Hepatocyte (in vitro differentiated cells): Measurements from ENCODE around the gene UNKL. TPM values are rescaled to one million over a fixed set of nuclear protein-coding genes. Genes with fewer than 3 reads are reported as not detected.

Experiments
- DNase-seq: peaks from one replicate; pipeline ENCODE4 v3.0.0-alpha.2; 2016; ENCODE audit warnings: low spot score
- H2AFZ ChIP-seq: fragments of 200-600 bp; sonication (generic); 2 replicates; pipeline ENCODE4 v1.6.0; 2016; ENCODE audit warnings: antibody characterized with exemption, mild to moderate bottlenecking
- H3K27ac ChIP-seq: fragments of 200-600 bp; sonication (generic); 2 replicates; pipeline ENCODE4 v1.5.1; 2016; ENCODE audit warnings: mild to moderate bottlenecking
- H3K27me3 ChIP-seq: fragments of 200-600 bp; sonication (generic); 2 replicates; pipeline ENCODE4 v1.6.1; 2016
- H3K36me3 ChIP-seq: fragments of 200-600 bp; sonication (generic); replicated peaks from 2 replicates; pipeline ENCODE4 v1.5.1; 2016; ENCODE audit warnings: low read depth; ENCODE audit not compliant: insufficient read depth
- H3K4me1 ChIP-seq: fragments of 200-600 bp; sonication (generic); 2 replicates; pipeline ENCODE4 v1.5.1; 2016; ENCODE audit warnings: mild to moderate bottlenecking, moderate library complexity; ENCODE audit not compliant: insufficient read depth
- H3K4me2 ChIP-seq: fragments of 200-600 bp; sonication (generic); 2 replicates; pipeline ENCODE4 v1.6.0; 2016
- H3K4me3 ChIP-seq: fragments of 200-600 bp; sonication (generic); 2 replicates; pipeline ENCODE4 v1.5.1; 2016; ENCODE audit warnings: mild to moderate bottlenecking
- H3K79me2 ChIP-seq: fragments of 200-600 bp; sonication (generic); 2 replicates; pipeline ENCODE4 v1.6.0; 2017; ENCODE audit warnings: mild to moderate bottlenecking
- H3K9me2 ChIP-seq: fragments of 200-600 bp; sonication (generic); replicated peaks from 2 replicates; pipeline ENCODE4 v1.6.0; 2017; ENCODE audit warnings: mild to moderate bottlenecking; ENCODE audit not compliant: insufficient read depth
- H3K9me3 ChIP-seq: fragments of 200-600 bp; sonication (generic); 2 replicates; pipeline ENCODE4 v1.5.1; 2016; ENCODE audit warnings: low read depth, mild to moderate bottlenecking
- H4K20me1 ChIP-seq: fragments of 200-600 bp; sonication (generic); 2 replicates; pipeline ENCODE4 v1.6.0; 2016; ENCODE audit warnings: mild to moderate bottlenecking; ENCODE audit not compliant: insufficient read depth, poor library complexity, severe bottlenecking
- EZH2 ChIP-seq: fragments of 200-600 bp; sonication (generic); IDR thresholded peaks from 2 replicates; pipeline ENCODE4 v1.6.1; 2016; ENCODE audit warnings: antibody characterized with exemption, mild to moderate bottlenecking, borderline replicate concordance
- EZH2phosphoT487 ChIP-seq: fragments of 200-600 bp; sonication (generic); IDR thresholded peaks from one replicate; pipeline ENCODE4 v1.6.1; 2018; ENCODE audit warnings: antibody characterized with exemption, mild to moderate bottlenecking, low read depth, moderate library complexity; ENCODE audit not compliant: unreplicated experiment, severe bottlenecking
- WGBS: methylation state at CpG from one replicate; pipeline ENCODE4 v1.1.6; 2016; ENCODE audit warnings: low lambda C conversion rate; ENCODE audit errors: missing lambda C conversion rate; 5-methylcytosine and 5-hydroxymethylcytosine counted together
- polyA plus RNA-seq: library from polyadenylated mRNA; unstranded; fragments of >200 nt; fragmentation: Nextera tagmentation; extraction: Ambion mirVana; gene quantifications from 2 replicates; pipeline ENCODE4 v1.2.1, GENCODE V29; 2016
- total RNA-seq: library from RNA; depleted of rRNA; stranded (reverse); fragments of >200 nt; gene quantifications from 2 replicates; pipeline ENCODE4 v1.2.3, GENCODE V29; 2014
- TF ChIP-seq, protein P1 (sequence below): fragments of 200-600 bp; sonication (generic); IDR thresholded peaks from 2 replicates; pipeline ENCODE4 v1.5.1; 2016; ENCODE audit warnings: antibody characterized with exemption, mild to moderate bottlenecking; ENCODE audit not compliant: poor library complexity

UNKL gene
- total and polyA plus RNA-seq, 2 experiments from 2014 or later: 8.5 to 10.3 TPM

DNA sequence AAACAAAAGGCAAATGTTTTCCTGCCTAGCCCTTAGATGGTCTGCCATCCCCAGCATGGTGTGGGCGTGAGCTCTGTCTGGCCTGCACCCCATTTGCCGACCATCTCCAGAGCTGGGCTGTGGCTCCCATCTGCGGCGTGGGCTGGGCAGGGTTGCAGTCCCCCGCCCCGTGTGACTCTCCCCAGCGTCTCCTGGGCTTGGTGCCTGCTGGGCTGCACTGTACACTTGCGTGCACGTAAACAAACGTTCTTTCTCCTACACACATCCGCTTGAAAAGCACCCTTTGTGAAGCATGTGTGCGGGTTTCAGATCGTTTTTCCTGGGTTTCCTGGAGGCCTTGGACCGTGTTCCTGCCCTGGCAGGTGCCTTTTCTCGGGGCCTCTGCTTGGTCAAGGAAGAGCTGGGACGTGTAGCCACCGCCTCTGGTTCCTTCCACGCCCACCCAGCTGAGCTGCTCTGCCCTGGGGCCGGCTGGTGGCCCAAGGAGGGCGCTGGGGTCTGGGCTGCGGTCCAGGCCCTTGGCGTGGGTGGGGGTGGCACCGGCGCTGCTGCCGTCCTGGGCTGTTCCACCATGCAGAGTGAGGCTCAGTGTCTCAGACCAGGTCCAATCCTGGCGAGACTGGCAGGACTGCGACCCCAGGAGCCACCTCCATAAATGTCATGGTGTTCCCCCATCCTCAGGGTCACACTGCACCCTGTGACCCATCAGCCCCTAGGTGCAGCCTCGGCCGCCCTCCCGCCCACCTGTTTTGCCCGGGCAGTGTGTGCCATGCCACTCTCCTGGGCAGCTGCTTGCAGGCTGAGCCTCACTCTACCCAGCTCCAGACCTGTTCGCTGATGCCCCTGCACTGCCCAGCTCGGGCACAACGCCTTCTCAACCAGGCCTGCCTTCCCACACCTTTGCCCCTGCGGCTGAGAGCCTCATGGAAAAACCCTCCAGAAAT, 90.9 kb downstream of the UNKL start:
- peaks cover 16% of the 10 kb centered on the region for H4K20me1 ChIP-seq
- TF ChIP-seq, protein P1, sequence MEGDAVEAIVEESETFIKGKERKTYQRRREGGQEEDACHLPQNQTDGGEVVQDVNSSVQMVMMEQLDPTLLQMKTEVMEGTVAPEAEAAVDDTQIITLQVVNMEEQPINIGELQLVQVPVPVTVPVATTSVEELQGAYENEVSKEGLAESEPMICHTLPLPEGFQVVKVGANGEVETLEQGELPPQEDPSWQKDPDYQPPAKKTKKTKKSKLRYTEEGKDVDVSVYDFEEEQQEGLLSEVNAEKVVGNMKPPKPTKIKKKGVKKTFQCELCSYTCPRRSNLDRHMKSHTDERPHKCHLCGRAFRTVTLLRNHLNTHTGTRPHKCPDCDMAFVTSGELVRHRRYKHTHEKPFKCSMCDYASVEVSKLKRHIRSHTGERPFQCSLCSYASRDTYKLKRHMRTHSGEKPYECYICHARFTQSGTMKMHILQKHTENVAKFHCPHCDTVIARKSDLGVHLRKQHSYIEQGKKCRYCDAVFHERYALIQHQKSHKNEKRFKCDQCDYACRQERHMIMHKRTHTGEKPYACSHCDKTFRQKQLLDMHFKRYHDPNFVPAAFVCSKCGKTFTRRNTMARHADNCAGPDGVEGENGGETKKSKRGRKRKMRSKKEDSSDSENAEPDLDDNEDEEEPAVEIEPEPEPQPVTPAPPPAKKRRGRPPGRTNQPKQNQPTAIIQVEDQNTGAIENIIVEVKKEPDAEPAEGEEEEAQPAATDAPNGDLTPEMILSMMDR: no peak
- no peak for TF ChIP-seq EZH2
- no peak for TF ChIP-seq EZH2phosphoT487
- no peaks in the 10 kb centered on the region for H3K36me3 ChIP-seq
- H3K27ac ChIP-seq: no peak overlapping the region
- no peaks in the 10 kb centered on the region for H3K27me3 ChIP-seq
- no peak for DNase-seq
- no peak overlapping the region for H3K4me2 ChIP-seq
- WGBS: 96% methylated on average over 29 of the region's 35 CpGs
- H3K4me3 ChIP-seq: no peak overlapping the region
- H3K4me1 ChIP-seq: no peaks in the 10 kb centered on the region
- H3K9me2 ChIP-seq: no peaks in the 10 kb centered on the region
- H3K9me3 ChIP-seq: no peaks in the 10 kb centered on the region
- H3K79me2 ChIP-seq: peaks cover 14% of the 10 kb centered on the region
- no peak overlapping the region for H2AFZ ChIP-seq

DNA sequence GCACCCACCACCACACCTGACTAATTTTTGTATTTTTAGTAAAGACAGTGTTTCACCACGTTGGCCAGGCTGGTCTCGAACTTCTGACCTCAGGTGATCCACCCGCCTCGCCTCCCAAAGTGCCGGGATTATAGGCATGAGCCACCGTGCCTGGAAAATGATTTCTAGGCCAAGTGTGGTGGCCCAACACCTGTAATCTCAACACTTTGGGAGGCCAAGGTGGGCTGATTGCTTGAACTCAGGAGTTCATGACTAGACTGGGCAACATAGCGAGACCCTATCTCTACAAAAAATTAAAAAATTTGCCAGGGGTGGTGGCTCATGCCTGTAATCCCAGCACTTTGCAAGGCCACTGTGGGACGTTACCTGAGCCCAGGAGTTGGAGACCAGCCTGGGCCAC, 92.1 kb downstream of the UNKL start:
- TF ChIP-seq EZH2phosphoT487 (no peak), EZH2 (no peak)
- TF ChIP-seq, protein P1: no peak
- no peak overlapping the region for H3K4me3 ChIP-seq
- H3K27me3 ChIP-seq: no peaks in the 10 kb centered on the region
- H3K9me3 ChIP-seq: no peaks in the 10 kb centered on the region
- peaks cover 20% of the 10 kb centered on the region for H3K79me2 ChIP-seq
- WGBS: 100% methylated on average over 8 of the region's 8 CpGs
- no peak overlapping the region for H3K27ac ChIP-seq
- no peaks in the 10 kb centered on the region for H3K4me1 ChIP-seq
- H3K4me2 ChIP-seq: no peak overlapping the region
- H3K9me2 ChIP-seq: no peaks in the 10 kb centered on the region
- H4K20me1 ChIP-seq: peaks cover 23% of the 10 kb centered on the region
- DNase-seq: no peak
- H2AFZ ChIP-seq: no peak overlapping the region
- no peaks in the 10 kb centered on the region for H3K36me3 ChIP-seq

GRCh38 chr16:1320658-1321240, 93.8 kb downstream of the UNKL start:
- WGBS: 92% methylated on average over 21 of the region's 22 CpGs
- Histone ChIP-seq H3K4me1 (no peaks in the 10 kb centered on the region), H3K9me2 (no peaks in the 10 kb centered on the region), H2AFZ (no peak overlapping the region), H3K9me3 (no peaks in the 10 kb centered on the region), H3K79me2 (peaks cover 35% of the 10 kb centered on the region), H3K27ac (no peak overlapping the region), H3K36me3 (no peaks in the 10 kb centered on the region), H4K20me1 (peaks cover 36% of the 10 kb centered on the region), H3K27me3 (no peaks in the 10 kb centered on the region), H3K4me3 (no peak overlapping the region), H3K4me2 (no peak overlapping the region)
- no peak for TF ChIP-seq EZH2
- TF ChIP-seq, protein P1: no peak
- TF ChIP-seq EZH2phosphoT487: no peak
- no peak for DNase-seq
